WI38 (cell line): ENCODE results near the gene RFWD3.

Experiments
- H3K4me3 ChIP-seq: 2 replicates; pipeline ENCODE4 v1.5.1; 2011; ENCODE audit warnings: low read depth, mild to moderate bottlenecking, control low read depth, low read length
- TF ChIP-seq, protein P1 (sequence below): IDR thresholded peaks from 2 replicates; pipeline ENCODE4 v1.5.1; 2012; ENCODE audit warnings: low read depth, mild to moderate bottlenecking, control low read depth, low read length

RFWD3 gene

DNA sequence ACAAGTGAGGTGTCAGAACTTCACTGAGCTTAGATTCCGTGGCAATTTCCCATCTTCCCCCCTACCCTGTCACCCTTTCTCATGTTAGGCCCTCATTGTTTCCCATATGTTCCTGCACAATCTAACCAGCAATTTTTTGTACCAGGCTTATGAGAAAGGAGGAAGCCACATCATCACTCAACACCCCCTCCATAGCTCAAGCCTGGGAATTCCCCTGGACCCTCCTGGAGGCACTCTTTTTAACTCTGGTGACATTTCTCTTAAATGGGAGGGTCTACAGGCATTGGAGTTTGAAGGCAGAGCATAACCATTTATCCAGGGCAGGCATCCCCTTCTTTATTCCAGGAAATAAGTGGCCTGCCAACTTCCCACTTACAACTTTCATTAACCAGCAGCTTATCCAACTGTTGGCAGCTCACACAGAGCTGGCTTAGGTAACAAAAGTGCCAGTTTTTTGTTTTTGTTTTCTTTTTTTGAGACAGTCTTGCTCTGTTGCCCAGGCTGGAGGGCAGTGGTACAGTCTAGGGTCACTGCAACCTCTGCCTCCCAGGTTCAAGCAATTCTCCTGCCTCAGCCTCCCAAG is 49.4 kb downstream of the RFWD3 start:
- TF ChIP-seq, protein P1, sequence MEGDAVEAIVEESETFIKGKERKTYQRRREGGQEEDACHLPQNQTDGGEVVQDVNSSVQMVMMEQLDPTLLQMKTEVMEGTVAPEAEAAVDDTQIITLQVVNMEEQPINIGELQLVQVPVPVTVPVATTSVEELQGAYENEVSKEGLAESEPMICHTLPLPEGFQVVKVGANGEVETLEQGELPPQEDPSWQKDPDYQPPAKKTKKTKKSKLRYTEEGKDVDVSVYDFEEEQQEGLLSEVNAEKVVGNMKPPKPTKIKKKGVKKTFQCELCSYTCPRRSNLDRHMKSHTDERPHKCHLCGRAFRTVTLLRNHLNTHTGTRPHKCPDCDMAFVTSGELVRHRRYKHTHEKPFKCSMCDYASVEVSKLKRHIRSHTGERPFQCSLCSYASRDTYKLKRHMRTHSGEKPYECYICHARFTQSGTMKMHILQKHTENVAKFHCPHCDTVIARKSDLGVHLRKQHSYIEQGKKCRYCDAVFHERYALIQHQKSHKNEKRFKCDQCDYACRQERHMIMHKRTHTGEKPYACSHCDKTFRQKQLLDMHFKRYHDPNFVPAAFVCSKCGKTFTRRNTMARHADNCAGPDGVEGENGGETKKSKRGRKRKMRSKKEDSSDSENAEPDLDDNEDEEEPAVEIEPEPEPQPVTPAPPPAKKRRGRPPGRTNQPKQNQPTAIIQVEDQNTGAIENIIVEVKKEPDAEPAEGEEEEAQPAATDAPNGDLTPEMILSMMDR = no peak
- H3K4me3 ChIP-seq = no peak overlapping the region

DNA sequence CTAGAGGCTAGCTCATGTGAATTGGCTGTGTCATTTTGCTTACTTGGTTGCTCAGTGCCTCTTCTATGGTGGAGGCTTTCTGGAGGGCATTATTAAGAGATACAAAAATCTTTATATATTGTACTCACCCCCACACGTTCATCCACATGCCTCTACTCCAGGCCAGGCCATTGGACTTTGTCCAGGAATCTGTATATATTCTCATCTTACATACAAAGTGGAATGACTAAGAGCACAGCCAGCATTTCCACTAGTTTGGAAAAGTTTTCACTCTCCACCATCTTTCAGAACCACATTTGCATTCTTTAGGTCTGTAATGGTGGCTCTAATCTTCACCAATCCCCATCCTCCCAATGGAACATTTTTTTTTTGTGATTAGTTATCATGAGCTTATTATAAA is 55.0 kb downstream of the RFWD3 start:
- no peak overlapping the region for H3K4me3 ChIP-seq
- TF ChIP-seq, protein P1 = no peak

DNA sequence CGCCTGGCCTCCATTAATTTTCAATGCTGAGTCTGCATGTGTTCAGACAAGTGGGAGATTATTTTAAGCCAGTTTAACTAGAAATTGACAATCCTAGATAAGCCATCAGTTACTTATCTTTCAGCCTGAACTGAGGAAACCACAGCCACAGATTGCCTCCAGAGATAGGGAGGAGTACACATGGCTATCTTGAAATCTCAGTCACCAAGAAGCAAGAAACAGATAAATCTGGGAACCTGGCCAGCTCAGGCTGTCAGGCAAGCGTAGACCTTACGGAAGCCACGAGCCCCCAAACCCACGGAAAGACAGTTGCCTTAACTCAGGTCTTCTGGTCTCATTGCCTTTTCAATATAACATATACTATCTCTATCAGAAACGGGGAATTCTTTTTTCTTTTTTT is 57.7 kb downstream of the RFWD3 start:
- no peak overlapping the region for H3K4me3 ChIP-seq
- TF ChIP-seq, protein P1 = no peak

DNA sequence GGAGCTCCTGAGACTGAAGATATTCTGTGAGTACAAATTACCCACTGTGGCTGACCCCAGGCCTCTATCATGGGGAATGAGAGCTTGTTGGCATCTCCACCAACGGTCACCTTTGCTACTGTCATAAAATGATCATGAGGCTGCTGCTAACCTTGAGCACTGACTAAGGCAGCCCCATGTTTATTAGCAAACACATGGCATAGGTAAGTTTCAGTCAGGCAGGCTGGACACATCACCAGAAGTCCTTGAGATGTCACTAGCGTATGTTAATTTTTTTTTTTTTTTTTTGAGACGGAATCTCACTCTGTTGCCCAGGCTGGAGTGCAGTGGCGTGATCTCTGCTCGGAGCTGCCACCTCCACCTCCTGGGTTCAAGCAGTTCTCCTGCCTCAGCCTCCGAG is 58.3 kb downstream of the RFWD3 start:
- no peak overlapping the region for H3K4me3 ChIP-seq
- TF ChIP-seq, protein P1 = no peak

GRCh38 chr16:74607962-74608356 is 58.7 kb downstream of the RFWD3 start:
- no peak overlapping the region; the same call in 1 of the 2 replicates for H3K4me3 ChIP-seq
- TF ChIP-seq, protein P1 = no peak

- H3K4me3 ChIP-seq = peak overlapping the region; percentile 78
- TF ChIP-seq, protein P1 = no peak
These were observed 59.2 kb downstream of the RFWD3 start for GRCh38 chr16:74607310-74607961.

- H3K4me3 ChIP-seq = peak within 1 kb of the TSS; percentile 78
- TF ChIP-seq, protein P1 = no peak
These were observed 60.0 kb downstream of the RFWD3 start, which contains the start of gene GLG1 for GRCh38 chr16:74606521-74607309. Gene GLG1, minus strand, starts transcription at chr16:74607114. Its CDS starts 20 bp downstream, at chr16:74607094.
